HG02970 (cell line): Measurements from ENCODE around the gene KCND1.
A peak's percentile ranks its signal among the peaks of the same experiment; 100 is the strongest.

Source experiments
- ATAC-seq: cut with Tn5 transposase; IDR thresholded peaks from one replicate; pipeline ENCODE4 v1.9.1; 2021; ENCODE audit warnings: mild to moderate bottlenecking, moderate library complexity, moderate number of reproducible peaks; ENCODE audit not compliant: unreplicated experiment, low FRiP score

Gene KCND1

GRCh38 chrX:48939524-48940228, 32.0 kb downstream of the KCND1 start:
- no peak for ATAC-seq

GRCh38 chrX:48938721-48939425, 32.8 kb downstream of the KCND1 start:
- peak; percentile 46 for ATAC-seq

- ATAC-seq, result peak; percentile 43
Observed at GRCh38 chrX:48937054-48937907, 34.4 kb downstream of the KCND1 start.

- ATAC-seq, result peak; percentile 7
Observed at GRCh38 chrX:48936429-48937053, 35.1 kb downstream of the KCND1 start.

- no peak for ATAC-seq
Observed at GRCh38 chrX:48935301-48935670, 36.4 kb downstream of the KCND1 start.

GRCh38 chrX:48934581-48935300, 36.9 kb downstream of the KCND1 start:
- ATAC-seq, result no peak

- no peak for ATAC-seq
Observed at GRCh38 chrX:48933757-48934156, 37.9 kb downstream of the KCND1 start.

GRCh38 chrX:48927736-48928382, 43.8 kb downstream of the KCND1 start:
- ATAC-seq, result no peak

GRCh38 chrX:48927123-48927522, 44.5 kb downstream of the KCND1 start:
- no peak for ATAC-seq

- no peak for ATAC-seq
Observed at GRCh38 chrX:48924270-48924669, 47.4 kb downstream of the KCND1 start.

GRCh38 chrX:48923771-48924170, 47.9 kb downstream of the KCND1 start:
- ATAC-seq, result no peak

GRCh38 chrX:48920718-48921104, 50.9 kb downstream of the KCND1 start:
- ATAC-seq, result no peak

GRCh38 chrX:48919947-48920717, 51.5 kb downstream of the KCND1 start:
- no peak for ATAC-seq

GRCh38 chrX:48919360-48919841, 52.2 kb downstream of the KCND1 start:
- no peak for ATAC-seq

- peak; percentile 59 for ATAC-seq
Observed at GRCh38 chrX:48918643-48919340, 52.9 kb downstream of the KCND1 start, which contains the start of gene PIM2. TSS of gene PIM2 (minus strand) at chrX:48919024. CDS start at chrX:48918834, 190 bp downstream.

GRCh38 chrX:48918301-48918642, 53.4 kb downstream of the KCND1 start:
- ATAC-seq, result no peak

- ATAC-seq, result no peak
Observed at GRCh38 chrX:48917139-48918001, 54.3 kb downstream of the KCND1 start.
